MCF 10A (cell line): ENCODE measurements around the gene TOP2A. TPM values are rescaled to one million over a fixed set of nuclear protein-coding genes. Genes with fewer than 3 reads are reported as not detected.

Experiments
- BruUV-seq: library from RNA; stranded (reverse); fragments of 400-500 nt; replicated peaks from 2 replicates; lab custom pipeline; 2021; lab: Mats Ljungman, UMichigan
- CTCF ChIA-PET: fragments of 300-600 bp; sonication (Branson Sonifier 250); formaldehyde crosslinking; extraction: SDS; loops from one replicate; lab custom pipeline; 2021; ENCODE audit warnings: antibody characterized with exemption, inconsistent platforms; lab: Yijun Ruan, JAX
- POLR2A ChIA-PET: fragments of 300-600, 350-650 bp; sonication (Branson Sonifier 250); formaldehyde crosslinking; extraction: SDS; loops from one replicate; lab custom pipeline; 2020; ENCODE audit warnings: antibody characterized with exemption, inconsistent platforms; lab: Yijun Ruan, JAX
- DNase-seq: peaks from one replicate; pipeline ENCODE4 v3.0.0-alpha.2; 2018; ENCODE audit not compliant: unreplicated experiment
- H3K27ac Mint-ChIP-seq: one replicate; pipeline ENCODE4 v1.8.0; 2022; ENCODE audit warnings: mild to moderate bottlenecking, low read depth, mixed read lengths; ENCODE audit not compliant: unreplicated experiment
- H3K27me3 Mint-ChIP-seq: one replicate; pipeline ENCODE4 v1.8.0; 2022; ENCODE audit warnings: mixed read lengths; ENCODE audit not compliant: insufficient read depth, unreplicated experiment
- H3K36me3 Mint-ChIP-seq: one replicate; pipeline ENCODE4 v1.8.0; 2022; ENCODE audit warnings: mild to moderate bottlenecking, moderate library complexity, mixed read lengths; ENCODE audit not compliant: insufficient read depth, unreplicated experiment
- H3K4me1 Mint-ChIP-seq: one replicate; pipeline ENCODE4 v1.8.0; 2022; ENCODE audit warnings: mixed read lengths; ENCODE audit not compliant: insufficient read depth, unreplicated experiment
- H3K4me3 Mint-ChIP-seq: one replicate; pipeline ENCODE4 v1.8.0; 2022; ENCODE audit warnings: mild to moderate bottlenecking, moderate library complexity, mixed read lengths; ENCODE audit not compliant: unreplicated experiment
- H3K9me3 Mint-ChIP-seq: one replicate; pipeline ENCODE4 v1.8.0; 2022; ENCODE audit warnings: mixed read lengths; ENCODE audit not compliant: unreplicated experiment
- intact Hi-C: fragments of 100-400 bp; cut with micrococcal nuclease; formaldehyde crosslinking; loops from 2 replicates; pipeline ENCODE4 v1.14.1; 2022
- total RNA-seq: library from RNA; stranded (reverse); gene quantifications from 2 replicates; pipeline ENCODE4 v1.2.3, GENCODE V29; 2022
- TF ChIP-seq, protein P1 (sequence below): fragments of 200-600 bp; IDR thresholded peaks from one replicate; pipeline ENCODE4 v1.8.0; 2022; ENCODE audit warnings: antibody characterized with exemption, mild to moderate bottlenecking; ENCODE audit not compliant: unreplicated experiment

Gene TOP2A
- total RNA-seq, 1 experiment from 2014 or later: 151 TPM

DNA sequence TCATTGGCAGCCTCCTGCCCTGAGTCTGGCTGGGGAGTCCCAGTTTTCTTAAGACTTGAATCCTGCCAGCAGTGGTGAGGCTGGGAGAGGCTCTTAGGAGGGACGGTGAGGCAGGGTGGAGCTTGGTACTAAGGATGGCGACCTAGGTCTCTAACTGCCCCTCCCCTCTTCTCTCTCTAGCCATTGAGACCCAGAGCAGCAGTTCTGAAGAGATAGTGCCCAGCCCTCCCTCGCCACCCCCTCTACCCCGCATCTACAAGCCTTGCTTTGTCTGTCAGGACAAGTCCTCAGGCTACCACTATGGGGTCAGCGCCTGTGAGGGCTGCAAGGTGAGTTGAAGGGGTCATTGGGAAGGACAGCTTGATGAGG is 69.6 kb downstream of the TOP2A start:
- Mint-ChIP-seq H3K9me3 (no peaks in the 10 kb centered on the region), H3K27me3 (no peaks in the 10 kb centered on the region), H3K4me3 (peak overlapping the region; percentile 56), H3K36me3 (peaks cover 15% of the 10 kb centered on the region), H3K4me1 (peaks cover 50% of the 10 kb centered on the region), H3K27ac (no peak overlapping the region)
- BruUV-seq: no TSS peak
- no peak for DNase-seq
- POLR2A ChIA-PET: interaction anchor here (0.7 to 4.7 kb wide), 6 partner anchors 32 to 123 kb away, joined by 3 to 24 read pairs (median 4); no protein-coding TSS in a partner anchor
- TF ChIP-seq, protein P1, sequence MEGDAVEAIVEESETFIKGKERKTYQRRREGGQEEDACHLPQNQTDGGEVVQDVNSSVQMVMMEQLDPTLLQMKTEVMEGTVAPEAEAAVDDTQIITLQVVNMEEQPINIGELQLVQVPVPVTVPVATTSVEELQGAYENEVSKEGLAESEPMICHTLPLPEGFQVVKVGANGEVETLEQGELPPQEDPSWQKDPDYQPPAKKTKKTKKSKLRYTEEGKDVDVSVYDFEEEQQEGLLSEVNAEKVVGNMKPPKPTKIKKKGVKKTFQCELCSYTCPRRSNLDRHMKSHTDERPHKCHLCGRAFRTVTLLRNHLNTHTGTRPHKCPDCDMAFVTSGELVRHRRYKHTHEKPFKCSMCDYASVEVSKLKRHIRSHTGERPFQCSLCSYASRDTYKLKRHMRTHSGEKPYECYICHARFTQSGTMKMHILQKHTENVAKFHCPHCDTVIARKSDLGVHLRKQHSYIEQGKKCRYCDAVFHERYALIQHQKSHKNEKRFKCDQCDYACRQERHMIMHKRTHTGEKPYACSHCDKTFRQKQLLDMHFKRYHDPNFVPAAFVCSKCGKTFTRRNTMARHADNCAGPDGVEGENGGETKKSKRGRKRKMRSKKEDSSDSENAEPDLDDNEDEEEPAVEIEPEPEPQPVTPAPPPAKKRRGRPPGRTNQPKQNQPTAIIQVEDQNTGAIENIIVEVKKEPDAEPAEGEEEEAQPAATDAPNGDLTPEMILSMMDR: no peak
- intact Hi-C loops: no loop called here
- CTCF ChIA-PET: interaction anchor here (0.6 to 2.4 kb wide), 7 partner anchors 31 to 186 kb away, joined by 4 to 15 read pairs (median 6); partner anchors contain the start of gene RARA

DNA sequence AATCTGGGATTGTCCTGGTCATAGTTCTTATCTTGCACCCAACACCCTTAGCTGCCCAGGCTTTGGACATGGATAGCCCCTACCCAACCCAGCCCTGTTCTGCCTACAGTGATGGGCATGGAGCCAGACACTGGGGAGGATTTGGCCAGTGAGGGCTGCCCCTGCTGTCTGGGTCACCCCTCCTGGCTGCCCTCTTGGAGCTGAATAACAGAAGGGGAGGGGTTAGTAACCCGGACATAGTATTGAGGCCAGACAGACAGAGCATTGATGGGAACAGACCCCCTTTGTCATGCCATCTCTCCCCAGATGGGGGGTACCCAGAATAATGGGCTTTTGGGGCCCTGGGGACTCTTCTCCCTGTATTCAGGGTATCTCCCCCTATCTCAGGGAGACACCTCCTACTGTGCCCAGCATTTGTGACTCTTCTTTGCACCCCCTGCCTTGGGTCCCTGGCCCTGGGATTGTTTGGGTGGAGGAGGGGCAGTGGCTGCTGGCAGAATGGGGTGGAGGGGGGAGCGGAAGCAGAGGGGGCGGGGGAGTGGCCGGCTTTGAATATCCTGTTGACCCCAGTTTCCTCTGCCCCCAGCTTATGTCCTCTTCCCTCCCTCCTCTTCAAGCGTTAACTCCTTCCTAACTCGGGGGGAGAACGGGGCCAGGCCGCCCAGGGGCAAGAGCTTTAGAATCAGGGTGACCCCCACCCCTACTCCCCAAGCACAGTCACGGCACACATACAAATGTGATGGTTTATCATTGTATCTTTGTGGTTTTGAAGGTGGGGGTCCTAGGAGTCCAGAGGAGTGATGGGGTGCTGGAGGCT is 70.2 kb downstream of the TOP2A start:
- H3K9me3 Mint-ChIP-seq: no peaks in the 10 kb centered on the region
- H3K4me3 Mint-ChIP-seq: no peak overlapping the region
- ChIA-PET POLR2A (interaction anchor here (0.7 to 4.7 kb wide), 4 partner anchors 32 to 123 kb away, joined by 3 to 24 read pairs (median 4); no protein-coding TSS in a partner anchor), CTCF (interaction anchor here (0.6 to 2.4 kb wide), 3 partner anchors 30 to 186 kb away, joined by 4 to 15 read pairs (median 6); no protein-coding TSS in a partner anchor)
- no peaks in the 10 kb centered on the region for H3K27me3 Mint-ChIP-seq
- peaks cover 11% of the 10 kb centered on the region for H3K36me3 Mint-ChIP-seq
- no peak overlapping the region for H3K27ac Mint-ChIP-seq
- BruUV-seq: no TSS peak
- intact Hi-C loops: no loop called here
- TF ChIP-seq, protein P1: no peak
- no peak for DNase-seq
- peaks cover 50% of the 10 kb centered on the region for H3K4me1 Mint-ChIP-seq

DNA sequence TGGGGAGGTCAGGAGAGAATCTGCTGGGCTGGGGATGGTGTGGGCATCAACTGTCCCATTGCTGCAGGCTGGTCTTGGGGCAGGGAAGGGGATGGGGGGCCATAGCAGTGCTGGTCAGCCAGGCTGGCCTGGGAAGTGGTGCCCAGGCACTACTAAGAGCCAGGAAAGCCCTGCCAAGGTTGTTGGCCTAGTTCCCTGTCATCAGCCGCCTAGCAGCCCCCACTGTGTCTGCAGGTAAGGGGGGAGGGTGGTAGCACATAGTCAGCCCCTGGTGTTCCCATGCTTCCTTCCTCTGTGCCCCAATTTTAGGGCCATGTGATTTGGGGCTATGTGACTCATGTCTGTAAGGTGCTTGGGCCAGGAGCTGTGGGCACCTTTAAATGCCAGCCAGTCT is 70.9 kb downstream of the TOP2A start:
- DNase-seq: no peak
- no peak overlapping the region for H3K27ac Mint-ChIP-seq
- H3K27me3 Mint-ChIP-seq: no peaks in the 10 kb centered on the region
- intact Hi-C loops: no loop called here
- CTCF ChIA-PET: no interaction called here
- BruUV-seq: no TSS peak
- H3K4me3 Mint-ChIP-seq: no peak overlapping the region
- peaks cover 50% of the 10 kb centered on the region for H3K4me1 Mint-ChIP-seq
- H3K36me3 Mint-ChIP-seq: peaks cover 7% of the 10 kb centered on the region
- TF ChIP-seq, protein P1: no peak
- no peaks in the 10 kb centered on the region for H3K9me3 Mint-ChIP-seq
- POLR2A ChIA-PET: interaction anchor here (4.7 kb wide), 1 partner anchor 31 kb away, joined by 24 read pairs; no protein-coding TSS in a partner anchor
